ENCODE measurements around the gene C21orf58. TPM values are rescaled to one million over a fixed set of nuclear protein-coding genes. Genes with fewer than 3 reads are reported as not detected.
"Not testable (repeated sequence)": the region's sequence is repeated elsewhere in the genome, so short reads cannot be mapped to it uniquely, and the experiment has no call there.

Gene C21orf58
- total RNA-seq, 4 donors from 2014 or later = 0.44 to 2.4 (median 0.91) TPM

DNA sequence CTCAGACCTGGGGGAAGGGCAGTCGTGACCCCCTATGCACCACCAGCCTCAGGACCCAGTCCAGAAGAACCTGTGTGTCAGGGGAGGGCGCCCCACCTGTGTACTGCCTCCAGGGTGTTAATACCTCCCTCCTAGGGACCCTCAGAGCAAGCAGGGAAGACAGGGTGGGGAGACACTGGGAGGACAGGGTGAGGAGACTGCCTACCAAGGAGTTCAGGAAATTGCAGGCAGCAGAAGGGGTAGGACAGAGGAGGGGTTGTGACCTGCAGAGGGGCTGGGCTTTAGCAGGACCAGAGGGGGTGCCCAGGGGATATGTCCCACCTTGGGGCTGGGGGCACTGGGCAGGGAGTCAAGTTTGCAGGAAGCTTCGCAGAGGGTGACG, 5.2 kb downstream of the C21orf58 start:
- no peak for ATAC-seq (ENCODE audit: low FRiP score)
- no peak for TF ChIP-seq CTCF (IDR thresholded peaks at IDR 0.05)
- DNase-seq (ENCODE audit: low spot score) = no peak

DNA sequence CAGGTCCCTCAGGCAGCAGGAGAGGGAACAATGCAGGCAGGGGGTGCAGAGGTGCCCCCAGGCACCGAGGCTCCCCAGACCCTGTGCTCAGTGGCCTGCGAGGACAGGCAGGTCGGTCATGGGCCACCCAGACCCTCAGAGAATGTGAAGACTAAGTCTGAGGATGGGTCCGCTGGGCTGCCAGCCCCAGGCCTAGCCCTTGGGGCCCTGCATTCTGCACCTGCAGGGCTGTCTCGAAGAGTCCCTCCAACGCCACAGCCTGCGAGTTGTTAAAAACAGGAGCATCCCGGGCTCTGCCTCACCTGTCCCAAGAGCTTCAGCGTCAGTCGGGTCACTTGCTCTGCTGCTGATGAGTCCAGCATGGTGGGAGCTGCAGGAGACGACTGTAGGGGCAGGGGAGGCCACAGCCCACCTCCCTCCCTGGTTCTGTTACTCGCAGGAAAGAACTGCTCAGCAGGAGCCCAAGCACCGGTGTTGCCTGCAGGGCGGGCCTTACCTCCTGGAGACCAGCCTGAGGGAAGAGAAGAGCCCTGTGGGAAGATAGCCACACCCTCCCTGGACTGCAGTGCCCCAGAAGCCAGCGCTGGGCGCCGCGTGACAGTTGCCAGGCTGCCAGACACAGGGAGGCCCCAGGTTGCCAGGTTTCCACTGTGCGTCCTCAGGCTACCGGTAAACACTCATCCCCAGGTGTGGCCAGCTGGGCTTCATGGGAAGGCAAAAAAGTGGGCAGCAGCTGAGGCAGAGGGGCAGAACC, 5.8 kb downstream of the C21orf58 start:
- no peak for TF ChIP-seq CTCF (IDR thresholded peaks at IDR 0.05)
- no peak for DNase-seq (ENCODE audit: low spot score)
- ATAC-seq (ENCODE audit: low FRiP score) = no peak

DNA sequence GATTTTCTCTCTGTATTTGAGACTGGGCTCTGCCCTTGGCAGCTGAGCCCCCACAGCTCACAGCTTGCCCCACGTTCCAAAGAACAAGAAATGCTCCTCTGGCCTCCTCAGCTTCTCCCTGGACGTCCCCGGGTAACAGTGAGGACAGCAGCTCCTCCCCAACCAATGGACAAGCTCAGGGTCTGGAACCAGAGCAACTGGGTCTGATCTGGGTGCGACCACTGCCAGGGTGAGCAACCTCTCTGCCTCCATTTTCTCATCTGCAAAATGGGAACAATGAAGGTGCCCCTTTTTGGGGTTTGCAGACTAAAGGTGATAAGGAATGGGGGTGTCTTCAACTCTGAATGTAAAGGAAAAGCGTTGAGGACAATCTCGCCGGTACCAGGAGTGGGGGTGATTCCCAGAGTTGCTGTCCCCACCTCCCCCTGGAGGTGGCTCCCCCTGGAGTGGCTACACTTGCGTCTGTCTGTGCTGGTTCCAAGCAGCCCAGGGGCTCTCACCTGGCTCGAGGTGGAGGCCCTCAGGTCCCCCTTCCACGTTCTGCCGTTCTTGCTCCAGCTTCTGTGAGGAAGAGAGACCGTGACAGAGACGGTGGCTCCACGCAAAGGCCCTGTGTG, 6.9 kb downstream of the C21orf58 start:
- no peak for ATAC-seq (ENCODE audit: low FRiP score)
- no peak for TF ChIP-seq CTCF (IDR thresholded peaks at IDR 0.05)
- no peak for DNase-seq (ENCODE audit: low spot score)

GRCh38 chr21:46314441-46315020, 9.1 kb downstream of the C21orf58 start:
- TF ChIP-seq CTCF (IDR thresholded peaks at IDR 0.05) = no peak
- DNase-seq (ENCODE audit: low spot score) (no peak), ATAC-seq (ENCODE audit: low FRiP score) (no peak)

- no peak for TF ChIP-seq CTCF (IDR thresholded peaks at IDR 0.05)
- DNase-seq (ENCODE audit: low spot score) (no peak), ATAC-seq (ENCODE audit: low FRiP score) (no peak)
Measured at GRCh38 chr21:46312949-46313348, 10.7 kb downstream of the C21orf58 start.

DNA sequence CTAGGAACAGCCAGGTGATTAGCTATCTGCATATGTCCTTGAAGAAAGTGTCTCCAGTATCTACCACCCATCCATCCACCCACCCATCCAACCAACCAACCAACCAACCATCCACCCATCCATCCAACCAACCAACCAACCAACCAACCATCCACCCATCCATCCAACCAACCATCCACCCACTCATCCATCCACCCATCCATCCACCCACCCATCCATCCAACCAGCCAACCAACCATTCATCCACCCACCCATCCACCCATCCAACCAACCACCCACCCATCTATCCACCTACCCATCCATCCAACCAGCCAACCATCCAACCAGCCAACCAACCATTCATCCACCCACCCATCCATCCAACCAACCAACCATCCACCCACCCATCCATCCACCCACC, 12.1 kb downstream of the C21orf58 start:
- no peak for TF ChIP-seq CTCF (IDR thresholded peaks at IDR 0.05)
- DNase-seq (ENCODE audit: low spot score) = no peak
- no peak for ATAC-seq (ENCODE audit: low FRiP score)

DNA sequence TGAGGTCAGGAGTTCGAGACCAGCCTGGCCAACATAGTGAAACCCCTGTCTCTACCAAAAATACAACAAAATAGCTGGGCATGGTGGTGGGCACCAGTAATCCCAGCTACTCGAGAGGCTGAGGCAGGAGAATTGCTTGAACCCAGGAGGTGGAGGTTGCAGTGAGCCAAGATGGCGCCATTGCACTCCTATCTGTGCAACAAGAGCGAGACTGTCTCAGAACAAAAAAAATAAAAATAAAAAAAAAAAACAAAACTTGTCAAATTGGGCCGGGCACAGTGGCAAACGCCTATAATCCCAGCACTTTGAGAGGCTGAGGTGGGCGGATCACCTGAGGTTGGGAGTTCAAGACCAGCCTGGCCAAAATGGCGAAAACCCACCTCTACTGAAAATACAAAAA, 13.4 kb downstream of the C21orf58 start:
- not testable (repeated sequence) for DNase-seq (ENCODE audit: low spot score); ATAC-seq (ENCODE audit: low FRiP score)
